Astrocyte (in vitro differentiated cells and primary cell): ENCODE results near the gene MESP1. TPM values are rescaled to one million over a fixed set of nuclear protein-coding genes. Genes with fewer than 3 reads are reported as not detected.

Experiments used
- DNase-seq: peaks from one replicate; pipeline ENCODE4 v3.0.0-alpha.2; 2010; ENCODE audit warnings: low read depth
- FAIRE-seq: peaks from 2 replicates; lab custom pipeline; 2011; peaks lifted over from hg19 to GRCh38; lab: Jason Lieb, UNC
- H2AFZ ChIP-seq: 2 replicates; pipeline ENCODE4 v1.6.0; 2012; ENCODE audit warnings: low read depth, low read length, inconsistent platforms
- H3K27ac ChIP-seq: 2 replicates; pipeline ENCODE4 v1.5.1; 2011; ENCODE audit warnings: low read depth, low read length, inconsistent platforms
- H3K27me3 ChIP-seq: 2 replicates; pipeline ENCODE4 v1.6.0; 2011; ENCODE audit warnings: low read length, inconsistent platforms; ENCODE audit not compliant: insufficient read depth
- H3K36me3 ChIP-seq: 2 replicates; pipeline ENCODE4 v1.5.1; 2011; ENCODE audit warnings: low read length, inconsistent platforms; ENCODE audit not compliant: insufficient read depth
- H3K4me1 ChIP-seq: 2 replicates; pipeline ENCODE4 v1.5.1; 2011; ENCODE audit warnings: low read length, inconsistent platforms; ENCODE audit not compliant: insufficient read depth
- H3K4me2 ChIP-seq: 2 replicates; pipeline ENCODE4 v1.6.0; 2012; ENCODE audit warnings: low read length, inconsistent platforms
- H3K4me3 ChIP-seq: 2 replicates; pipeline ENCODE4 v1.5.1; 2011; ENCODE audit warnings: low read depth, mild to moderate bottlenecking, low read length, inconsistent platforms; ENCODE audit not compliant: insufficient read depth
- H3K79me2 ChIP-seq: 2 replicates; pipeline ENCODE4 v1.6.0; 2012; ENCODE audit warnings: mild to moderate bottlenecking, low read length, inconsistent platforms; ENCODE audit not compliant: insufficient read depth
- H3K9ac ChIP-seq: 2 replicates; pipeline ENCODE4 v1.6.0; 2012; ENCODE audit warnings: mild to moderate bottlenecking, low read length, inconsistent platforms
- H3K9me3 ChIP-seq: 2 replicates; pipeline ENCODE4 v1.5.1; 2012; ENCODE audit warnings: low read depth, mild to moderate bottlenecking, low read length, inconsistent platforms; ENCODE audit not compliant: insufficient read depth
- H4K20me1 ChIP-seq: 2 replicates; pipeline ENCODE4 v1.6.0; 2012; ENCODE audit warnings: low read length, inconsistent platforms; ENCODE audit not compliant: insufficient read depth
- H3K27ac Mint-ChIP-seq: one replicate; pipeline ENCODE4 v1.8.0; 2021; ENCODE audit warnings: mild to moderate bottlenecking, mixed read lengths; ENCODE audit not compliant: unreplicated experiment
- H3K27me3 Mint-ChIP-seq: one replicate; pipeline ENCODE4 v1.8.0; 2021; ENCODE audit warnings: low read depth, mixed read lengths; ENCODE audit not compliant: unreplicated experiment
- H3K36me3 Mint-ChIP-seq: one replicate; pipeline ENCODE4 v1.8.0; 2021; ENCODE audit warnings: low read depth, mixed read lengths; ENCODE audit not compliant: unreplicated experiment
- H3K4me1 Mint-ChIP-seq: one replicate; pipeline ENCODE4 v1.8.0; 2021; ENCODE audit warnings: low read depth, mixed read lengths; ENCODE audit not compliant: unreplicated experiment
- H3K4me3 Mint-ChIP-seq: one replicate; pipeline ENCODE4 v1.8.0; 2021; ENCODE audit warnings: mild to moderate bottlenecking, moderate library complexity, mixed read lengths; ENCODE audit not compliant: unreplicated experiment
- H3K9me3 Mint-ChIP-seq: one replicate; pipeline ENCODE4 v1.8.0; 2021; ENCODE audit warnings: mild to moderate bottlenecking, mixed read lengths; ENCODE audit not compliant: unreplicated experiment
- EZH2 ChIP-seq: IDR thresholded peaks from 2 replicates; pipeline ENCODE4 v1.6.1; 2012; ENCODE audit warnings: mild to moderate bottlenecking, low read length, inconsistent platforms; ENCODE audit not compliant: insufficient read depth
- total RNA-seq: library from RNA; stranded (reverse); gene quantifications from 2 replicates; pipeline ENCODE4 v1.2.1, GENCODE V29; 2021
- TF ChIP-seq, protein P1 (sequence below): IDR thresholded peaks from 2 replicates; pipeline ENCODE4 v1.5.1; 2011; ENCODE audit warnings: low read depth, mild to moderate bottlenecking, inconsistent platforms, low read length, moderate library complexity; ENCODE audit not compliant: insufficient read depth

The MESP1 gene
- total RNA-seq, 1 donor from 2014 or later = not detected

DNA sequence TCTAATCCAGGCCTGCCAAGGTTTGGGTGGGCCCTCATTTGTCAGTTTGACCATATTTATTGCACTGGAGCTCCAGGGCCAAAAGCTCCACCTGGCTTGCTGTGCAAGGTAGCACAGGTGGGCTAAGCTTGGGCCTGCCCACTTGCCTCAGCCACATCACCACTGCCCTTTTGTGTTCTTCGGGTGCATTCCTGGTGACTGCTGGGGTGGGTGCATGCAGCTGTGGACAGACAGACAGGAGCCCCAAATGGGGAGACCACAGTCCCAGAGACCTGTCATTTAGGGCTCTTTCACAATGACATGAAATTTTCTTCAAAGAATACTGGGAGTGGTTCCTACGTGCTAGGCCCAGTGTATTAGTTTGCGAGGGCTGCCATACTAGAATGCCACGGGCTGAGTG lies 27.8 kb upstream of the MESP1 start:
- Mint-ChIP-seq H3K9me3 (no peaks in the 10 kb centered on the region), H3K36me3 (no peaks in the 10 kb centered on the region), H3K27me3 (peaks cover 13% of the 10 kb centered on the region), H3K4me1 (peaks cover 10% of the 10 kb centered on the region), H3K27ac (no peak overlapping the region), H3K4me3 (no peak overlapping the region)
- no peak for DNase-seq
- H3K27ac ChIP-seq = no peak overlapping the region
- no peak overlapping the region for H2AFZ ChIP-seq
- H3K79me2 ChIP-seq = no peaks in the 10 kb centered on the region
- no peaks in the 10 kb centered on the region for H3K27me3 ChIP-seq
- TF ChIP-seq EZH2 = no peak
- TF ChIP-seq, protein P1, sequence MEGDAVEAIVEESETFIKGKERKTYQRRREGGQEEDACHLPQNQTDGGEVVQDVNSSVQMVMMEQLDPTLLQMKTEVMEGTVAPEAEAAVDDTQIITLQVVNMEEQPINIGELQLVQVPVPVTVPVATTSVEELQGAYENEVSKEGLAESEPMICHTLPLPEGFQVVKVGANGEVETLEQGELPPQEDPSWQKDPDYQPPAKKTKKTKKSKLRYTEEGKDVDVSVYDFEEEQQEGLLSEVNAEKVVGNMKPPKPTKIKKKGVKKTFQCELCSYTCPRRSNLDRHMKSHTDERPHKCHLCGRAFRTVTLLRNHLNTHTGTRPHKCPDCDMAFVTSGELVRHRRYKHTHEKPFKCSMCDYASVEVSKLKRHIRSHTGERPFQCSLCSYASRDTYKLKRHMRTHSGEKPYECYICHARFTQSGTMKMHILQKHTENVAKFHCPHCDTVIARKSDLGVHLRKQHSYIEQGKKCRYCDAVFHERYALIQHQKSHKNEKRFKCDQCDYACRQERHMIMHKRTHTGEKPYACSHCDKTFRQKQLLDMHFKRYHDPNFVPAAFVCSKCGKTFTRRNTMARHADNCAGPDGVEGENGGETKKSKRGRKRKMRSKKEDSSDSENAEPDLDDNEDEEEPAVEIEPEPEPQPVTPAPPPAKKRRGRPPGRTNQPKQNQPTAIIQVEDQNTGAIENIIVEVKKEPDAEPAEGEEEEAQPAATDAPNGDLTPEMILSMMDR = no peak
- H3K4me1 ChIP-seq = peaks cover 18% of the 10 kb centered on the region
- H3K4me3 ChIP-seq = no peak overlapping the region
- FAIRE-seq = no peak
- H3K36me3 ChIP-seq = no peaks in the 10 kb centered on the region
- H4K20me1 ChIP-seq = no peaks in the 10 kb centered on the region
- H3K9me3 ChIP-seq = no peaks in the 10 kb centered on the region
- no peak overlapping the region for H3K9ac ChIP-seq
- H3K4me2 ChIP-seq = no peak overlapping the region

DNA sequence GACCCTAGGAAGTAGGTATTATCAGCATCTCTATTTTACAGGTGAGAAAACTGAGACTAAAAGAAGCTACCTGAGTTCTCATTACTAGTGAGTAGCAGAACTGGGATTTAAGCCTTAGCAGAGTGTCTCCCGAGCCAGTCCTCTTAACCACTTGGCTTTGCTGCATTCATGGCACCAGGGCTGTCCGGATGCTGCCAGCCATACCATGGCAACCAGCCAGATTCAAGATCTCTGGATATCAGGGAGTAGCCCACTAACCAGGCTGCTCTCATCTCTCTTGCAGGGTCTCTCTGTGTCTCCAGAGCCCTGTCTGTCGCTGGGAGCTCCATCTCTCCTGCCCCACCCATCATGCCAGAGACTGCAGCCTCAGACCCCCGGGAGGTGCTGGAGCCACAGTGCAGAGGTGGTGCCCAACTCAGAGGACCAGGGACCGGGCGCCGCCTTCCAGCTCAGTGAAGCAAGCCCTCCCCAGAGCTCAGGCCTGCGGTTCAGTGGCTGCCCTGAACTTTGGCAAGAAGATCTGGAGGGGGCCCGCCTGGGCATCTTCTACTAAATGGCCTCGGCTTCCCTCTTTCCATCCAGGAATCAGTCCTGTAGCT lies 26.8 kb upstream of the MESP1 start:
- Histone ChIP-seq H2AFZ (no peak overlapping the region), H3K4me1 (peaks cover 13% of the 10 kb centered on the region), H3K27ac (no peak overlapping the region), H3K27me3 (no peaks in the 10 kb centered on the region), H3K4me3 (no peak overlapping the region), H3K4me2 (no peak overlapping the region), H3K9me3 (no peaks in the 10 kb centered on the region), H4K20me1 (no peaks in the 10 kb centered on the region), H3K9ac (no peak overlapping the region), H3K79me2 (no peaks in the 10 kb centered on the region), H3K36me3 (no peaks in the 10 kb centered on the region)
- FAIRE-seq (no peak), DNase-seq (no peak)
- TF ChIP-seq EZH2 = no peak
- TF ChIP-seq, protein P1 = no peak
- H3K4me3 Mint-ChIP-seq = no peak overlapping the region
- no peak overlapping the region for H3K27ac Mint-ChIP-seq
- H3K36me3 Mint-ChIP-seq = no peaks in the 10 kb centered on the region
- H3K9me3 Mint-ChIP-seq = no peaks in the 10 kb centered on the region
- H3K27me3 Mint-ChIP-seq = peaks cover 13% of the 10 kb centered on the region
- H3K4me1 Mint-ChIP-seq = peaks cover 8% of the 10 kb centered on the region

DNA sequence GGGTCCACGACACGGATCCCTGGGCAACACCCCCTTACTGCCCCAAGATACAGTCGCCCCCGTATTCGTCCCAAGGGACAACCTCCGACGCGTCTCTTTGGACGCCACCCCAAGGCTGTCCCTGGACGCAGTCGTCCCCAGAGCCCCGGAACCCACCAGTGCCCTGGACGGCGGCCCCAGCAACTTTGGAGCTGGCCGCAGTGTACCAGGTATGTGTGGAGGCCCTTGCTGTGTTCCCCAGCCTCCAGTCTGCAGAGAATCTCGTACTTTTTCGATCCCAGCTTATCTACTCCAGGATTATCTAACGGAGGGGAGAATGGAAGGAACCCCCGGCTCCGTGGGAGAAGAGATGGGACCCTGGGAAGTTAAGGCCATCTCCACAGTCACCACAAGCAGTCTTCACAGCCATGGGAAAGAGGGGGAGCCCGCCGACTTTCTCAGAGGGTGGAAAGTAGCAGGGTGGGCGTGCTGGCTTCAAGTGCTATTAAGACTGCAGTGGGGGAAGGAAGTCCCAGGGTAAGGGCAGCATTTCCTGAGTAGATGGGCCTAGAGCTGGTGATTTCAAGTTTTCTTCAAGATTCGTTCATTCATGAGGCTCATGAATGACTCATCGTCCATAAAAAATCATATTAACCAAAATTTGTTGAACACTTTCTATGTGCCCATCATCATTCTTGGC lies 26.2 kb upstream of the MESP1 start:
- no peak overlapping the region for H3K4me3 Mint-ChIP-seq

More for the DNA sequence above, 26.2 kb upstream of the MESP1 start:
- H3K27me3 Mint-ChIP-seq = peaks cover 13% of the 10 kb centered on the region
- H3K36me3 ChIP-seq = no peaks in the 10 kb centered on the region
- H3K4me2 ChIP-seq = peak overlapping the region; percentile 84
- no peaks in the 10 kb centered on the region for H3K36me3 Mint-ChIP-seq
- H3K79me2 ChIP-seq = no peaks in the 10 kb centered on the region
- no peak for DNase-seq
- TF ChIP-seq EZH2 = no peak
- TF ChIP-seq, protein P1 = no peak
- no peak overlapping the region for H3K9ac ChIP-seq
- no peak overlapping the region for H3K27ac ChIP-seq
- H3K4me3 ChIP-seq = no peak overlapping the region
- H4K20me1 ChIP-seq = no peaks in the 10 kb centered on the region
- H3K27me3 ChIP-seq = no peaks in the 10 kb centered on the region
- no peaks in the 10 kb centered on the region for H3K9me3 Mint-ChIP-seq
- peak overlapping the region; percentile 90 for H2AFZ ChIP-seq
- no peak for FAIRE-seq
- H3K9me3 ChIP-seq = no peaks in the 10 kb centered on the region
- H3K4me1 Mint-ChIP-seq = peaks cover 6% of the 10 kb centered on the region
- no peak overlapping the region for H3K27ac Mint-ChIP-seq
- peaks cover 10% of the 10 kb centered on the region for H3K4me1 ChIP-seq
